CD8-positive, alpha-beta memory T cell (primary cell): ENCODE measurements around the gene TFAP2B. TPM values are rescaled to one million over a fixed set of nuclear protein-coding genes. Genes with fewer than 3 reads are reported as not detected.

Source experiments
- CTCF ChIA-PET: fragments of 350-600 bp; sonication (Branson Sonifier 250); formaldehyde crosslinking; loops from one replicate; lab custom pipeline; 2021; ENCODE audit warnings: antibody characterized with exemption; lab: Charles Lee
- POLR2A ChIA-PET: fragments of 350-600 bp; sonication (Branson Sonifier 250); formaldehyde crosslinking; loops from one replicate; lab custom pipeline; 2021; ENCODE audit warnings: antibody characterized with exemption; lab: Charles Lee
- DNase-seq, 5 donors: peaks; one replicate each; pipeline versions ENCODE4 v3.0.0 to v3.0.0-alpha.2; 2020 to 2022; ENCODE audit warnings: mixed read lengths in 1 of 5
- H3K27ac ChIP-seq: one replicate; pipeline ENCODE4 v1.7.0; 2013; ENCODE audit warnings: low read depth, mild to moderate bottlenecking, low read length, moderate library complexity
- H3K27me3 ChIP-seq: 2 replicates; pipeline ENCODE4 v1.7.0; 2013; ENCODE audit warnings: low read length, mild to moderate bottlenecking; ENCODE audit not compliant: insufficient read depth, poor library complexity, severe bottlenecking
- H3K36me3 ChIP-seq: 2 replicates; pipeline ENCODE4 v1.7.0; 2013; ENCODE audit warnings: mild to moderate bottlenecking, low read length, moderate library complexity; ENCODE audit not compliant: insufficient read depth
- H3K4me1 ChIP-seq: 2 replicates; pipeline ENCODE4 v1.7.0; 2013; ENCODE audit warnings: mild to moderate bottlenecking, low read length, moderate library complexity; ENCODE audit not compliant: insufficient read depth
- H3K4me3 ChIP-seq: 2 replicates; pipeline ENCODE4 v1.7.0; 2013; ENCODE audit warnings: mild to moderate bottlenecking, low read length
- H3K9me3 ChIP-seq: 2 replicates; pipeline ENCODE4 v1.7.0; 2013; ENCODE audit warnings: mild to moderate bottlenecking, low read length
- H3K27ac Mint-ChIP-seq, 8 donors: one replicate each; pipeline ENCODE4 v1.8.0; 2020 to 2021; ENCODE audit warnings: mixed read lengths in 8 of 8, mild to moderate bottlenecking in 6 of 8, inconsistent platforms in 3 of 8, moderate library complexity in 3 of 8
- H3K27me3 Mint-ChIP-seq, 2 donors: one replicate each; pipeline ENCODE4 v1.8.0; 2020 to 2021; ENCODE audit warnings: mixed read lengths in 2 of 2, mild to moderate bottlenecking in 1 of 2, moderate library complexity in 1 of 2
- H3K36me3 Mint-ChIP-seq, 3 donors: one replicate each; pipeline ENCODE4 v1.8.0; 2020 to 2021; ENCODE audit warnings: mixed read lengths in 3 of 3, inconsistent platforms in 1 of 3, mild to moderate bottlenecking in 1 of 3
- H3K4me1 Mint-ChIP-seq, 3 donors: one replicate each; pipeline ENCODE4 v1.8.0; 2020 to 2021; ENCODE audit warnings: mixed read lengths in 3 of 3, inconsistent platforms in 1 of 3, mild to moderate bottlenecking in 1 of 3
- H3K4me3 Mint-ChIP-seq, 7 donors: one replicate each; pipeline ENCODE4 v1.8.0; 2020 to 2021; ENCODE audit warnings: mixed read lengths in 7 of 7, mild to moderate bottlenecking in 6 of 7, moderate library complexity in 4 of 7, inconsistent platforms in 2 of 7
- H3K9me3 Mint-ChIP-seq, 5 donors: one replicate each; pipeline ENCODE4 v1.8.0; 2020 to 2022; ENCODE audit warnings: mixed read lengths in 5 of 5, mild to moderate bottlenecking in 3 of 5, moderate library complexity in 2 of 5, inconsistent platforms in 1 of 5
- polyA plus RNA-seq: library from polyadenylated mRNA; unstranded; fragments of 300-500 nt; fragmentation: Illumina TruSeq; gene quantifications from one replicate; pipeline ENCODE4 v1.2.3, GENCODE V29; 2021
- total RNA-seq, 2 experiments: library from RNA; stranded (reverse); gene quantifications; one replicate each; pipeline ENCODE4 v1.2.3, GENCODE V29; 2021

Gene TFAP2B
- total and polyA plus RNA-seq, 3 experiments from 2014 or later: not detected

- no peak for DNase-seq
- CTCF ChIA-PET: no interaction called here
- Histone ChIP-seq H3K27me3 (peaks cover 20% of the 10 kb centered on the region), H3K27ac (no peak overlapping the region), H3K4me1 (no peaks in the 10 kb centered on the region), H3K36me3 (no peaks in the 10 kb centered on the region), H3K9me3 (no peaks in the 10 kb centered on the region), H3K4me3 (no peak overlapping the region)
- Mint-ChIP-seq H3K9me3 (peaks cover under 1 to 25% (median 13%) of the 10 kb centered on the region in 5 donors), H3K27me3 (peaks cover 62 to 90% of the 10 kb centered on the region in 2 donors), H3K4me1 (peaks cover 9 to 24% (median 18%) of the 10 kb centered on the region in 3 donors), H3K4me3 (peak overlapping the region in 1 of 7 donors; percentile 59), H3K27ac (no peak overlapping the region), H3K36me3 (peaks cover 0 to 4% (median 4%) of the 10 kb centered on the region in 3 donors)
- POLR2A ChIA-PET: no interaction called here
Measured at GRCh38 chr6:50819904-50820868, 1.5 kb downstream of the TFAP2B start.

GRCh38 chr6:50820869-50821264 is 2.2 kb downstream of the TFAP2B start:
- H3K4me3 Mint-ChIP-seq: no peak overlapping the region
- no peak overlapping the region for H3K27ac Mint-ChIP-seq
- ChIA-PET POLR2A (no interaction called here), CTCF (no interaction called here)
- Histone ChIP-seq H3K4me1 (no peaks in the 10 kb centered on the region), H3K4me3 (no peak overlapping the region), H3K9me3 (no peaks in the 10 kb centered on the region), H3K27me3 (peaks cover 25% of the 10 kb centered on the region), H3K36me3 (no peaks in the 10 kb centered on the region), H3K27ac (no peak overlapping the region)
- peaks cover 4 to 29% (median 14%) of the 10 kb centered on the region in 5 donors for H3K9me3 Mint-ChIP-seq
- H3K27me3 Mint-ChIP-seq: peaks cover 63 to 90% of the 10 kb centered on the region in 2 donors
- no peak for DNase-seq
- H3K4me1 Mint-ChIP-seq: peaks cover 2 to 17% (median 14%) of the 10 kb centered on the region in 3 donors
- peaks cover 0 to 4% (median 4%) of the 10 kb centered on the region in 3 donors for H3K36me3 Mint-ChIP-seq

DNA sequence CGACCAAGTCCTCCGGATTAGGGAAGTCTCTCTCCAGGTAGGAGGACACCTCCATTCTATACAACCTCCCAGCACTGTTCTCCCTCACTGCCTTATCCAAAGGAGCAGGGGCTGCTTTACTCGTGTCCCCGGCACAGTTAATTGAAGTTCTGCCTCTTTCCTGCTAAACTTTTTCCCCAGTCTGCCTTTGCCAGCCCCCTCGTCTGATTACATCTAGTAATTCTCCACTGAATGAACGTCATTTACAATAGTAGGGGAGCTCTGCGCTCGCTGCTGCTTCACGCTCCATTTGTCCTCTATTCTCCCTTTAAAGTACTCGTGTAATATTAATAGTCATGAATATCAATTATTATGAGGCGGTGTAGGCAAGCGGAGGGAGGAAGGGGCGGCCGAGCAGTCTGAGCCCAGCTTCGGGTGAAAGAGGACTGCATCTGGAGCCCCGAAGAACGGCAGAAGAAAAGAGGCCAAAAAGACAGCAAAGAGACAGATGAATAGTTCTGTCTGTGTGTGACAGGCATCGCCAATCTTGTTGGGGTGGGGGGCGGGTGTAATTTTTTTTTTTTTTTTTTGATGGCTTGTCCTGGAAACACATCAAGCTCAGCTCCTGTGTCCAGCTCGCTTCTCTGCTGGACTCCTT is 2.9 kb downstream of the TFAP2B start:
- DNase-seq: no peak
- Histone ChIP-seq H3K9me3 (no peaks in the 10 kb centered on the region), H3K36me3 (no peaks in the 10 kb centered on the region), H3K27me3 (peaks cover 31% of the 10 kb centered on the region), H3K27ac (no peak overlapping the region), H3K4me3 (no peak overlapping the region), H3K4me1 (no peaks in the 10 kb centered on the region)
- H3K4me3 Mint-ChIP-seq: peak overlapping the region in 2 of 7 donors; percentile 0 to 65
- peaks cover 65 to 95% of the 10 kb centered on the region in 2 donors for H3K27me3 Mint-ChIP-seq
- H3K27ac Mint-ChIP-seq: peak overlapping the region in 1 of 8 donors; percentile 21
- CTCF ChIA-PET: no interaction called here
- H3K4me1 Mint-ChIP-seq: peaks cover under 1 to 14% (median 11%) of the 10 kb centered on the region in 3 donors
- POLR2A ChIA-PET: no interaction called here
- H3K9me3 Mint-ChIP-seq: peaks cover 4 to 34% (median 14%) of the 10 kb centered on the region in 5 donors
- H3K36me3 Mint-ChIP-seq: peaks cover 0 to 4% (median 4%) of the 10 kb centered on the region in 3 donors

DNA sequence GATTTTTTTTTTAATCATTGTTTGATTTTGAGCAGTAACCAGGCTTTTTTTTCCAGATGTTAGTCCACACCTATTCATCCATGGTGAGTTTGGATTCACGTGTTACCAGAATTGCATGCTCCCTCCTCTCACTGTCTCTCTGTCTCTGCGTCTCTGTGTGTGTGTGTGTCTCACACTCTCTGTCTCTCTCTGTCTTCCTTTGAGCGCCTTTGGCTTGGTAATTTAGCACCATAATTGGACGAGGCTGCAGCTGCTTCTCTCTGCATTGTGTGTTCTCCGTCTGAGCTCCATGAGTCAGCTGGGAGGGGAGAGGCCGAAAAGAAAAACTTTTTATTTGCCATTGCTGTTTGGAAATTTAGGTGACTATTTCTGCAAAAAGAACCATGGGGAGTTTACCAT is 3.4 kb downstream of the TFAP2B start:
- Mint-ChIP-seq H3K27me3 (peaks cover 66 to 97% of the 10 kb centered on the region in 2 donors), H3K9me3 (peaks cover 4 to 39% (median 14%) of the 10 kb centered on the region in 5 donors), H3K27ac (no peak overlapping the region), H3K36me3 (peaks cover 0 to 8% (median 4%) of the 10 kb centered on the region in 3 donors), H3K4me3 (no peak overlapping the region), H3K4me1 (peaks cover 3 to 14% (median 9%) of the 10 kb centered on the region in 3 donors)
- DNase-seq: no peak
- H3K4me1 ChIP-seq: no peaks in the 10 kb centered on the region
- H3K4me3 ChIP-seq: no peak overlapping the region
- H3K27me3 ChIP-seq: peaks cover 36% of the 10 kb centered on the region
- H3K9me3 ChIP-seq: no peaks in the 10 kb centered on the region
- ChIA-PET CTCF (no interaction called here), POLR2A (no interaction called here)
- H3K36me3 ChIP-seq: no peaks in the 10 kb centered on the region
- H3K27ac ChIP-seq: no peak overlapping the region

- no peak for DNase-seq
- no peak overlapping the region for H3K4me3 ChIP-seq
- peaks cover 37% of the 10 kb centered on the region for H3K27me3 ChIP-seq
Measured at GRCh38 chr6:50823094-50823920, 4.6 kb downstream of the TFAP2B start.

GRCh38 chr6:50824552-50824951 is 5.9 kb downstream of the TFAP2B start:
- CTCF ChIA-PET: no interaction called here
- peaks cover 55 to 90% of the 10 kb centered on the region in 2 donors for H3K27me3 Mint-ChIP-seq
- POLR2A ChIA-PET: no interaction called here
- H3K4me3 ChIP-seq: no peak overlapping the region
- no peaks in the 10 kb centered on the region for H3K4me1 ChIP-seq
- no peak for DNase-seq
- H3K27me3 ChIP-seq: peaks cover 37% of the 10 kb centered on the region
- no peaks in the 10 kb centered on the region for H3K36me3 ChIP-seq
- no peak overlapping the region for H3K27ac ChIP-seq
- peaks cover 4 to 35% (median 11%) of the 10 kb centered on the region in 5 donors for H3K9me3 Mint-ChIP-seq
- peaks cover 3 to 11% (median 9%) of the 10 kb centered on the region in 3 donors for H3K4me1 Mint-ChIP-seq
- no peak overlapping the region for H3K27ac Mint-ChIP-seq
- H3K9me3 ChIP-seq: no peaks in the 10 kb centered on the region
- peaks cover 0 to 8% (median 4%) of the 10 kb centered on the region in 3 donors for H3K36me3 Mint-ChIP-seq
- H3K4me3 Mint-ChIP-seq: no peak overlapping the region

More at GRCh38 chr6:50823094-50823920, 4.6 kb downstream of the TFAP2B start:
- Mint-ChIP-seq H3K4me1 (peaks cover 3 to 14% (median 9%) of the 10 kb centered on the region in 3 donors), H3K4me3 (no peak overlapping the region), H3K27ac (peak overlapping the region in 1 of 8 donors; percentile 64), H3K36me3 (peaks cover 0 to 8% (median 4%) of the 10 kb centered on the region in 3 donors), H3K9me3 (peaks cover 4 to 39% (median 14%) of the 10 kb centered on the region in 5 donors), H3K27me3 (peaks cover 60 to 94% of the 10 kb centered on the region in 2 donors)
- no peaks in the 10 kb centered on the region for H3K4me1 ChIP-seq
- POLR2A ChIA-PET: no interaction called here
- H3K27ac ChIP-seq: no peak overlapping the region
- CTCF ChIA-PET: no interaction called here
- no peaks in the 10 kb centered on the region for H3K36me3 ChIP-seq
- no peaks in the 10 kb centered on the region for H3K9me3 ChIP-seq

DNA sequence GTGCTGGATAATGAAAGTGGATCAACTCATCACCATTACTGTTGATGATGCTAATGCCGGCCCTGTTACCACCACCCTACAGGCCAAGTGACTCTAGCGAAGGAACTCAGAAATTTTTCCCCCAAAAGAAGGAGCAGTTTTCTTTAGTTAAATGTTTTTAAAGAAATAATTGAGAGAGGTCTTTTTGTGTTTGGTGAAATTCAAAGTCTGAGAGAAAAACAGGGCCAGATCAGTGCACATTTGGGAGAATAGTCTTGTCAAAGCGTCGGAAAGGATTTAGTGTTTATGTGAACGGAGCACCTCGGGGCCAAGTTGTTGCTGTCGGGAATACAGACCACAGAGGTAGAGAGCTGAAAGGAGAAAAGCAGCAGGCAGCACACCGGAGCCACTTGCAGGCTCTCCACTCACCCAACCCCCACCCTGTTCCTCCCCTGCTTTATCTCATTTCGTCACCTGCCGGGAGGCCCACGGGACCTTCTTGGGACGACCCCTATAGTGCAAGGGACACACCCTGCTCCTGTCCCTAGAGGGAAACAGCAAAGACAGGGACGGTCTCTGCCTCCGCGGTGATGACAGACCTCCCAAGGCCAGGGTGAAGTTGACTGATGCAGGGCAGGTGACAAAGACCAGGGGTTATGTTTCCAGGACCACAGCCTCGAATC is 6.8 kb downstream of the TFAP2B start:
- CTCF ChIA-PET: no interaction called here

More for the DNA sequence above, 6.8 kb downstream of the TFAP2B start:
- peaks cover 3 to 6% (median 6%) of the 10 kb centered on the region in 3 donors for H3K4me1 Mint-ChIP-seq
- Histone ChIP-seq H3K27me3 (peaks cover 37% of the 10 kb centered on the region), H3K36me3 (no peaks in the 10 kb centered on the region), H3K4me3 (no peak overlapping the region), H3K27ac (no peak overlapping the region), H3K4me1 (no peaks in the 10 kb centered on the region), H3K9me3 (no peaks in the 10 kb centered on the region)
- no peak for DNase-seq
- H3K27me3 Mint-ChIP-seq: peaks cover 49 to 92% of the 10 kb centered on the region in 2 donors
- POLR2A ChIA-PET: no interaction called here
- peaks cover 4 to 34% (median 11%) of the 10 kb centered on the region in 5 donors for H3K9me3 Mint-ChIP-seq
- no peak overlapping the region for H3K27ac Mint-ChIP-seq
- peaks cover 0 to 8% (median 4%) of the 10 kb centered on the region in 3 donors for H3K36me3 Mint-ChIP-seq
- no peak overlapping the region for H3K4me3 Mint-ChIP-seq
